Activated naive CD4-positive, alpha-beta T cell treated with anti-CD3 and anti-CD28 coated beads, Interleukin-2, amount 10 ng/mL, durations not matched to agents 7 days and 5 days (primary cell): ENCODE results near the gene SPTBN2.

Experiments used
- CTCF ChIA-PET: fragments of 350-600 bp; sonication (Branson Sonifier 250); formaldehyde crosslinking; loops from one replicate; lab custom pipeline; 2021; ENCODE audit warnings: antibody characterized with exemption; lab: Charles Lee
- DNase-seq: peaks from one replicate; pipeline ENCODE4 v3.0.0-alpha.2; 2020
- H3K27ac Mint-ChIP-seq: one replicate; pipeline ENCODE4 v1.8.0; 2021; ENCODE audit warnings: mild to moderate bottlenecking, moderate library complexity, mixed read lengths
- H3K27me3 Mint-ChIP-seq: one replicate; pipeline ENCODE4 v1.8.0; 2021; ENCODE audit warnings: mild to moderate bottlenecking, mixed read lengths
- H3K36me3 Mint-ChIP-seq: one replicate; pipeline ENCODE4 v1.8.0; 2021; ENCODE audit warnings: mixed read lengths
- H3K4me1 Mint-ChIP-seq: one replicate; pipeline ENCODE4 v1.8.0; 2021; ENCODE audit warnings: mixed read lengths
- H3K4me3 Mint-ChIP-seq: one replicate; pipeline ENCODE4 v1.8.0; 2021; ENCODE audit warnings: mild to moderate bottlenecking, moderate library complexity, mixed read lengths
- H3K9me3 Mint-ChIP-seq: one replicate; pipeline ENCODE4 v1.8.0; 2021; ENCODE audit warnings: mixed read lengths

Gene SPTBN2

GRCh38 chr11:66728693-66729385 is at the start of gene SPTBN2:
TSS of gene SPTBN2 (minus strand) at chr11:66729216. CDS start at chr11:66721240, 7,976 bp downstream.
- Mint-ChIP-seq H3K27ac (peak within 1 kb of the TSS; percentile 35), H3K9me3 (no peaks in the 10 kb centered on the region), H3K36me3 (peaks cover 3% of the 10 kb centered on the region)

DNA sequence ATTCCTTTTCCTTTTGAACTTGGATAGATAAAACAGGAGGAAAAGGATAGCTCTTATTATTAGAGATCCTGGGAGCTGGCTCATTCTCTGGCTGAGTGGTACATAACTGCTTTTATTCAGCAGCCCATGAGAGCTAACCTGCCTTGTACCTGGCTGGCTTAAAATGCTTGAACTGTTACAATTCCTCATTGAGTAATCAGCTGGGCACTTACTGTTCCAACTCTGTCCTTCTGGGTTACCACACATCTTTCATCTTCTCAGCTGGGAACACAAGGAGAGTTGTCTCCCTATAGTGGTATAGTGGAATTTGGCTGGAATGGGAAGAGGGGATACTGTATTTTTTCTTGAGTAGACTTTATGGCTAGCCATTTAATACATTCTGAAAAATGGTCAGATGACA is 39.8 kb upstream of the SPTBN2 start:
- no peak overlapping the region for H3K27ac Mint-ChIP-seq
- H3K4me3 Mint-ChIP-seq = no peak overlapping the region
- CTCF ChIA-PET = no interaction called here
- no peaks in the 10 kb centered on the region for H3K9me3 Mint-ChIP-seq
- no peaks in the 10 kb centered on the region for H3K36me3 Mint-ChIP-seq
- H3K27me3 Mint-ChIP-seq = no peaks in the 10 kb centered on the region
- no peaks in the 10 kb centered on the region for H3K4me1 Mint-ChIP-seq
- no peak for DNase-seq

More at GRCh38 chr11:66728693-66729385, at the start of gene SPTBN2:
- CTCF ChIA-PET = no interaction called here
- no peak for DNase-seq
- peaks cover 88% of the 10 kb centered on the region for H3K27me3 Mint-ChIP-seq
- peaks cover 18% of the 10 kb centered on the region for H3K4me1 Mint-ChIP-seq
- H3K4me3 Mint-ChIP-seq = peak within 1 kb of the TSS; percentile 69

- Mint-ChIP-seq H3K9me3 (no peaks in the 10 kb centered on the region), H3K4me1 (no peaks in the 10 kb centered on the region), H3K36me3 (no peaks in the 10 kb centered on the region)
Measured at GRCh38 chr11:66768088-66768521, 39.1 kb upstream of the SPTBN2 start.

DNA sequence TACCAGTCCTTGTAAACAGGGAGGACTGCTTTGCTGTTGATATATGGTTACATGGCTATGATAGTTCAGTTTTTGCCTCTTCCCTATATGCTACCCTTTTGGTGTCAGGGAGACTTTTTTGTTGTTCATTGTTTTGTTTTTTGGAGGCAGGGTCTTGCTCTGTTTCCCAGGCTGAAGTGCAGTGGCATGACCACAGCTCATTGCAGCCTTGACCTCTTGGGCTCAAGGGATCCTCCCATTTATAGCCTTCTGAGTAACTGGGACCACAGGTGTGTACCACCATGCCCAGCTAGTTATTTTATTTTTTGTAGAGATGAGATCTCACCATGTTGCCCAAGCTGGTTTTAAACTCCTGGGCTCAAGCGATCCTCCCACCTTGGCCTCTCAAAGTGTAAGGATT is 38.6 kb upstream of the SPTBN2 start:
- CTCF ChIA-PET = interaction anchor here (0.7 to 1.9 kb wide), 2 partner anchors 32 to 66 kb away, joined by 3 to 5 read pairs; no protein-coding TSS in a partner anchor
- H3K27me3 Mint-ChIP-seq = no peaks in the 10 kb centered on the region
- no peaks in the 10 kb centered on the region for H3K4me1 Mint-ChIP-seq
- no peak for DNase-seq
- H3K27ac Mint-ChIP-seq = no peak overlapping the region
- no peak overlapping the region for H3K4me3 Mint-ChIP-seq
- no peaks in the 10 kb centered on the region for H3K9me3 Mint-ChIP-seq
- H3K36me3 Mint-ChIP-seq = peaks cover under 1% of the 10 kb centered on the region

More at GRCh38 chr11:66768088-66768521, 39.1 kb upstream of the SPTBN2 start:
- H3K27ac Mint-ChIP-seq = no peak overlapping the region
- CTCF ChIA-PET = no interaction called here
- DNase-seq = no peak
- no peak overlapping the region for H3K4me3 Mint-ChIP-seq
- no peaks in the 10 kb centered on the region for H3K27me3 Mint-ChIP-seq

GRCh38 chr11:66766681-66767080 is 37.7 kb upstream of the SPTBN2 start:
- Mint-ChIP-seq H3K4me1 (no peaks in the 10 kb centered on the region), H3K4me3 (no peak overlapping the region), H3K27ac (no peak overlapping the region), H3K9me3 (no peaks in the 10 kb centered on the region), H3K36me3 (peaks cover 2% of the 10 kb centered on the region), H3K27me3 (no peaks in the 10 kb centered on the region)
- CTCF ChIA-PET = interaction anchor here (1.9 kb wide), 1 partner anchor 67 kb away, joined by 5 read pairs; no protein-coding TSS in a partner anchor
- no peak for DNase-seq

DNA sequence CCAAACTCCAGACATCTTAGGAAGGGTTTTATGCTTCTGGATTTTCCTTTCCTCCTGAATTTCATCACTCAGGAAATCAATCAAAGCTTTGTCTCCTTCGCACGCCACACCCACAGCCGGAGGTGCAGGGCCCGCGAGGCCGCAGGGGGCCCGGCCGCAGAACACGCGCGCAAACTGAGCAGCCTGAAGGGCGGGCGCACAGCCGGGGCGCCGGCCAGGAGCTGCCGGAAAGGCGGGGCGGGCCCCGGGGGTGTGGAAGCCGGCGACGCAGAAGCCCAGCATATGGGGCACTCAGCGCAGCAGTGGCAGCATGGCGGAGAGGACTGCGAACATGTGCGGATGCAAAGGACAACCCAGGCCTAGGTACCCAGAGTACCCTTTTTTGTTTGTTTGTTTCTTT is 33.1 kb upstream of the SPTBN2 start:
- no peak for DNase-seq
- Mint-ChIP-seq H3K36me3 (peaks cover 2% of the 10 kb centered on the region), H3K4me3 (no peak overlapping the region), H3K27me3 (no peaks in the 10 kb centered on the region), H3K9me3 (no peaks in the 10 kb centered on the region), H3K4me1 (no peaks in the 10 kb centered on the region), H3K27ac (no peak overlapping the region)
- CTCF ChIA-PET = interaction anchor here (0.5 kb wide), 1 partner anchor 333 kb away, joined by 3 read pairs; no protein-coding TSS in a partner anchor

- H3K27me3 Mint-ChIP-seq = no peaks in the 10 kb centered on the region
- CTCF ChIA-PET = interaction anchor here (0.7 kb wide), 1 partner anchor 61 kb away, joined by 3 read pairs; no protein-coding TSS in a partner anchor
Measured at GRCh38 chr11:66752148-66752547, 23.1 kb upstream of the SPTBN2 start.

DNA sequence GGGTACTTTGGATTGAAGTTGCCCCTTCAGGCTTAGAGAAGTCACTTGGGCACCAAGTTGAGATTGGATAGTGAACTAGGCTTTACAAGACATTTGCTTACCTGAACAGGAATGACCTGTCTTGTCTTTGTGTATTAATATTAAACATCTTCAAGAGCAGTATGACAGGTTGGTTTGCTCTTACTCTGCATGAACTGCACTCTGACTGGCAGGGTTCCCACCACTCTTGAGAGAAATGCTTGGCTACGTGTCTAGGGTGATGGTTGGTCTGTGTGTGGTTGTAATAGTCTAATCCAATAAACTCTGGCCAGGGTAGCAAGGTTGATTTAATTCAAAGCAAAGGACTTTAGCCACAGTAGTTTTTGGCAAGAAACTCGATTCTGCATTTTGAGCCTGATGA is 20.1 kb upstream of the SPTBN2 start:
- no peak overlapping the region for H3K4me3 Mint-ChIP-seq
- no peaks in the 10 kb centered on the region for H3K27me3 Mint-ChIP-seq
- H3K36me3 Mint-ChIP-seq = no peaks in the 10 kb centered on the region
- no peak for DNase-seq
- H3K4me1 Mint-ChIP-seq = peaks cover 14% of the 10 kb centered on the region
- no peaks in the 10 kb centered on the region for H3K9me3 Mint-ChIP-seq
- no peak overlapping the region for H3K27ac Mint-ChIP-seq
- CTCF ChIA-PET = no interaction called here

More at GRCh38 chr11:66752148-66752547, 23.1 kb upstream of the SPTBN2 start:
- H3K4me3 Mint-ChIP-seq = no peak overlapping the region
- DNase-seq = no peak
- no peaks in the 10 kb centered on the region for H3K4me1 Mint-ChIP-seq
- H3K36me3 Mint-ChIP-seq = no peaks in the 10 kb centered on the region
- no peaks in the 10 kb centered on the region for H3K9me3 Mint-ChIP-seq
- H3K27ac Mint-ChIP-seq = no peak overlapping the region

DNA sequence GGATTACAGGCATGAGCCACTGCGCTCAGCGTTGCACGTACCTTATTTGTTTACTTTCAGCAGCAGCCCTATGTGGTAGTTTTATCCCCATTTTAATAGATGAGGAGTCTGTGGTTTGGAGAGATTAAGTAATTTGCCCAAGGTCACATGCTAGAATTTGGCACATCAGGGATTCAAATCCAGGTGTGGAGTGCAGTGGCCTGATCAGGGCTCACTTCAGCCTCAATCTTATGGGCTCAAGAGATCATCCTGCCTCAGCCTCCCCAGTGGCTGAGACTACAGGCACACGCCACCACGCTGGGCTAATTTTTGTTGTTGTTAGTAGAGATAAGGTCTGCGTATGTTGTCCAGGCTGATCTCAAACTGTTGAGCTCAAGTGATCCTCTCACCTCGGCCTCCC is 18.5 kb upstream of the SPTBN2 start:
- Mint-ChIP-seq H3K27me3 (no peaks in the 10 kb centered on the region), H3K4me1 (peaks cover 21% of the 10 kb centered on the region), H3K4me3 (no peak overlapping the region), H3K36me3 (no peaks in the 10 kb centered on the region), H3K27ac (no peak overlapping the region), H3K9me3 (no peaks in the 10 kb centered on the region)
- CTCF ChIA-PET = no interaction called here
- no peak for DNase-seq

DNA sequence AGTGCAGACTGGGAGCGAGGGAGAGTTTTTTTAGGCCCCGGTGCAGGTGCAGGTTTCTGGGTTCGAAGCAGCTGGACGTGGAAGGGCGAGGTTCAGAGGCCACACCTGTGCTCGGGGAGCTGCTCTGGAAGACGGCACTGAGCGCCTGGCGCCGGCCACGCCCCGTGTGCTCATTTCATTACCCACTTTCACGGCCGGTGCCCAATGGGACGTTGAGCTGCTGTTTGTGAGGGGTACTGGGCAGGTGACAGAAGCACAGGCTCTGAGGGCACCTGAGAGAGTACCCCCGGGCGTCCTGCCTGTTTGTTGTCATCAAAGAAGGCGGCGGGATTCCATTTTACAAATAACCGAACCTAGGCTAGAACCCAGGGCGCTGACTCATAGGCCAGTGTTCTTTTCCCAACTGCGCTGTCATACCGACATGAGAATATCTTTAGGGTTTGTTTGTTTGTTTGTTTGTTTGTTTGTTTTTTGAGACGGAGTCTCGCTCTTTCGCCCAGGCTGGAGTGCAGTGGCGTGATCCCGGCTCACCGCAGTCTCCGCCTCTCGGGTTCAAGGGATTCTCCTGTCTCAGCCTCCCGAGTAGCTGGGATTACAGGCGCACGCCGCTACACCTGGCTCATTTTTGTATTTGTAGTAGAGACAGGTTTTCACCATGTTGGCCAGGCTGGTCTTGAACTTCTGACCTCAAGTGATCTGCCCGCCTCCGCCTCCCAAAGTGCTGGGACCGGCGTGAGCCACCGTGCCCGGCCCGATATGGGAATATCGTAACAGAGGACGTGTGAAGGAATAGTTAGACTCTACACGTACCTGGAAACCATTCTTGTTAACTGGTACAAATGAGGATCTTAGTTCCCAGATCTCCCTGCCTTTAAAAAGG is 16.6 kb upstream of the SPTBN2 start:
- Mint-ChIP-seq H3K27me3 (peaks cover 6% of the 10 kb centered on the region), H3K36me3 (peaks cover 1% of the 10 kb centered on the region)

DNA sequence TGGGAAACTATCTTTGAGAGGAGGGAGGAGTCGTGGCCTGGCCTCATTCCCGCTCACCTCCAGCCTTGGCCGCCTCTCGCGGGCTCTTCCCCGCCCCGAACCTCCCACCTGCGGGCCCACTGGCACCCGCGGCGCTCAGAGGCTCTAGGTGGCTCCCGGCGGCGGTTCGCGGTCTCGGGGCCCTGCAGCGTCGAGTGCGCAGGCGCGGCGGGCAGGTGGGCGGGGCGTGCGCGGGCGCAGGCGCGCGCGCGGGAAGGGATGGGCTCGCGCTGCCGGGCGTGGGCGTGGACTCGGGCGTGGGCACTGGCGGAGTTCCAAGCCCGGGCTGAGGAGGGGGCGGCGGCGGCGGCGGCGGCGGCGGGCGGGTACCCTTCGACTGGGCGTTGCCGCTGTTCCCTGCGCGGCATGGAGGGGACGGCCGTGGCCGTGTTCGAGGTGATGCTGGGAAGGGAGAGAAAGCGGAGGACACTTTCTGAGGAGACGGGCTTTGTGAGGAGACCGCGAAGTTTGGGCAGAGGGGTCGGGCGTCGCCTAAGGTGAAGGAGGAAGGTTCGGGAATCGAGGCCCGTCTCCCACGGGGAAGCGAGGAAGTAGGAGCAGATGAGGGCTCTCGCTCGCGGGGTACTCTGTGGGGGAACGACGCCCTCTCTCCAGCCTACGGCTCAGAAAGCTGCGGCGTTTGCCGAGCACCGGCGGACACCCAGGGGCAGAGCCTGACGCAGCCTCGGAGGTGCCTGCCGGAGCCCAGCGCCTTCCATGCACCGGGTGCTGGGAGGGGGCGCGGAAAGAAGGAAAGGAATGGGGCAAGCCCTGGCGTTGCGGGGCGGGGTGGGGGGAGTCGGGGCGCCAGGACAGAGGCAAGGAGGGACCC is 15.7 kb upstream of the SPTBN2 start:
- Mint-ChIP-seq H3K27ac (peak overlapping the region; percentile 80), H3K4me3 (peak overlapping the region; percentile 95), H3K9me3 (peaks cover 6% of the 10 kb centered on the region), H3K27me3 (peaks cover 14% of the 10 kb centered on the region), H3K36me3 (peaks cover 1% of the 10 kb centered on the region), H3K4me1 (peaks cover 21% of the 10 kb centered on the region)
- CTCF ChIA-PET = no interaction called here
- DNase-seq = peak; percentile 90

More for the DNA sequence above, 16.6 kb upstream of the SPTBN2 start:
- CTCF ChIA-PET = no interaction called here
- Mint-ChIP-seq H3K27ac (peak overlapping the region; percentile 80), H3K4me3 (peak overlapping the region; percentile 95), H3K9me3 (peaks cover 6% of the 10 kb centered on the region), H3K4me1 (peaks cover 21% of the 10 kb centered on the region)
- peak; percentile 63 for DNase-seq

DNA sequence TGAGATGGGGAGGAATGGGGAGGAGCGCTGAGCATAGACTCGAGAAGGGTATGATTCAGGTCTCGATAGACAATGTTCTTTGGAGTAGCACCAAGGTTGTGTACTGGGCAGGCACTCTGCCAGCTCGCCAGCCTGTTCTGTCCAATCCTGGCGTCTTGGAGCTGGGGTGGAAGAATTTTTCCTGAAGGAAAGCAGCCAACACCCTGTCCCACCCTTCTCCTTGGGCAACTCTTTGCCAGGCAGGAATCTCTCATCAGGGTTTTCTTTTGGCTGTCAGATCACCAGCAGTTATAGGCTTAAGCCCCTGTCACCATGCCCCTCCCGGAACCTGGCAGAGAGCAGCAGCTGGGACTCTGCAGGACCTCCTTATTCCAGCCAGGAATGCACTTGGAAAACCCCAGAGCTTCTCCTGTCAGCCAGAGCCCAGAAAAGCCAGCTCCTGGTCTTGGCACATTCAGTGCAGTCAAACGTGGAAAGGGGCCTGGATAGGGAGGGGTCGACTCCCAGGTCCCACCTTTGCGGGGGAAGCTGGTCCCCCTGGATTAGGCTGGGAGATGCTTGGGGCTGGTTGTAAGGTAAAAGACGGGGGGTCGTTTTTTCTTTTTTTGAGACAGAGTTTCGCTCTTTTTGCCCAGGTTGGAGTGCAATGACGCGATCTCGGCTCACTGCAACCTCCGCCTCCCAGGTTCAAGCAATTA is 14.4 kb upstream of the SPTBN2 start:
- peaks cover 6% of the 10 kb centered on the region for H3K9me3 Mint-ChIP-seq
- peak overlapping the region; percentile 95 for H3K4me3 Mint-ChIP-seq
- CTCF ChIA-PET = no interaction called here
- H3K27ac Mint-ChIP-seq = peak overlapping the region; percentile 76
- H3K36me3 Mint-ChIP-seq = peaks cover 1% of the 10 kb centered on the region
- H3K27me3 Mint-ChIP-seq = peaks cover 21% of the 10 kb centered on the region
- no peak for DNase-seq
- H3K4me1 Mint-ChIP-seq = peaks cover 21% of the 10 kb centered on the region

GRCh38 chr11:66741153-66741552 is 12.1 kb upstream of the SPTBN2 start:
- DNase-seq = no peak
- Mint-ChIP-seq H3K4me1 (peaks cover 19% of the 10 kb centered on the region), H3K27ac (no peak overlapping the region), H3K4me3 (no peak overlapping the region), H3K9me3 (peaks cover 6% of the 10 kb centered on the region), H3K36me3 (peaks cover 1% of the 10 kb centered on the region), H3K27me3 (peaks cover 21% of the 10 kb centered on the region)
- CTCF ChIA-PET = interaction anchor here (0.9 kb wide), 1 partner anchor 93 kb away, joined by 4 read pairs; no protein-coding TSS in a partner anchor
